Measurements from ENCODE around the gene DOCK9.

The DOCK9 gene

GRCh38 chr13:98966019-98966418, 11.8 kb downstream of the DOCK9 start:
- Histone ChIP-seq H3K27me3 (no peaks in the 10 kb centered on the region), H3K4me1 (peaks cover 0 to 35% (median 14%) of the 10 kb centered on the region in 4 donors), H3K36me3 (no peaks in the 10 kb centered on the region), H3K9me3 (no peaks in the 10 kb centered on the region), H3K4me3 (no peak overlapping the region), H3K27ac (no peak overlapping the region)
- intact Hi-C loops (cut with DNase I; ENCODE audit: low total_unique reads), result no loop called here
- no peak for DNase-seq
- TF ChIP-seq, protein P1, sequence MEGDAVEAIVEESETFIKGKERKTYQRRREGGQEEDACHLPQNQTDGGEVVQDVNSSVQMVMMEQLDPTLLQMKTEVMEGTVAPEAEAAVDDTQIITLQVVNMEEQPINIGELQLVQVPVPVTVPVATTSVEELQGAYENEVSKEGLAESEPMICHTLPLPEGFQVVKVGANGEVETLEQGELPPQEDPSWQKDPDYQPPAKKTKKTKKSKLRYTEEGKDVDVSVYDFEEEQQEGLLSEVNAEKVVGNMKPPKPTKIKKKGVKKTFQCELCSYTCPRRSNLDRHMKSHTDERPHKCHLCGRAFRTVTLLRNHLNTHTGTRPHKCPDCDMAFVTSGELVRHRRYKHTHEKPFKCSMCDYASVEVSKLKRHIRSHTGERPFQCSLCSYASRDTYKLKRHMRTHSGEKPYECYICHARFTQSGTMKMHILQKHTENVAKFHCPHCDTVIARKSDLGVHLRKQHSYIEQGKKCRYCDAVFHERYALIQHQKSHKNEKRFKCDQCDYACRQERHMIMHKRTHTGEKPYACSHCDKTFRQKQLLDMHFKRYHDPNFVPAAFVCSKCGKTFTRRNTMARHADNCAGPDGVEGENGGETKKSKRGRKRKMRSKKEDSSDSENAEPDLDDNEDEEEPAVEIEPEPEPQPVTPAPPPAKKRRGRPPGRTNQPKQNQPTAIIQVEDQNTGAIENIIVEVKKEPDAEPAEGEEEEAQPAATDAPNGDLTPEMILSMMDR (IDR thresholded peaks at IDR 0.05), result no peak

GRCh38 chr13:98965325-98965724, 12.5 kb downstream of the DOCK9 start:
- intact Hi-C loops (cut with DNase I; ENCODE audit: low total_unique reads), result no loop called here
- no peaks in the 10 kb centered on the region for H3K36me3 ChIP-seq
- no peak overlapping the region for H3K27ac ChIP-seq
- peaks cover 0 to 35% (median 12%) of the 10 kb centered on the region in 4 donors for H3K4me1 ChIP-seq
- no peak overlapping the region for H3K4me3 ChIP-seq
- no peaks in the 10 kb centered on the region for H3K9me3 ChIP-seq
- TF ChIP-seq, protein P1 (IDR thresholded peaks at IDR 0.05), result no peak
- H3K27me3 ChIP-seq, result no peaks in the 10 kb centered on the region
- no peak for DNase-seq

GRCh38 chr13:98963917-98964316, 13.9 kb downstream of the DOCK9 start:
- Histone ChIP-seq H3K36me3 (no peaks in the 10 kb centered on the region), H3K27ac (no peak overlapping the region), H3K9me3 (no peaks in the 10 kb centered on the region), H3K27me3 (no peaks in the 10 kb centered on the region), H3K4me3 (no peak overlapping the region), H3K4me1 (peaks cover 0 to 37% (median 7%) of the 10 kb centered on the region in 4 donors)
- DNase-seq, result no peak
- intact Hi-C loops (cut with DNase I; ENCODE audit: low total_unique reads), result no loop called here
- TF ChIP-seq, protein P1 (IDR thresholded peaks at IDR 0.05), result no peak

DNA sequence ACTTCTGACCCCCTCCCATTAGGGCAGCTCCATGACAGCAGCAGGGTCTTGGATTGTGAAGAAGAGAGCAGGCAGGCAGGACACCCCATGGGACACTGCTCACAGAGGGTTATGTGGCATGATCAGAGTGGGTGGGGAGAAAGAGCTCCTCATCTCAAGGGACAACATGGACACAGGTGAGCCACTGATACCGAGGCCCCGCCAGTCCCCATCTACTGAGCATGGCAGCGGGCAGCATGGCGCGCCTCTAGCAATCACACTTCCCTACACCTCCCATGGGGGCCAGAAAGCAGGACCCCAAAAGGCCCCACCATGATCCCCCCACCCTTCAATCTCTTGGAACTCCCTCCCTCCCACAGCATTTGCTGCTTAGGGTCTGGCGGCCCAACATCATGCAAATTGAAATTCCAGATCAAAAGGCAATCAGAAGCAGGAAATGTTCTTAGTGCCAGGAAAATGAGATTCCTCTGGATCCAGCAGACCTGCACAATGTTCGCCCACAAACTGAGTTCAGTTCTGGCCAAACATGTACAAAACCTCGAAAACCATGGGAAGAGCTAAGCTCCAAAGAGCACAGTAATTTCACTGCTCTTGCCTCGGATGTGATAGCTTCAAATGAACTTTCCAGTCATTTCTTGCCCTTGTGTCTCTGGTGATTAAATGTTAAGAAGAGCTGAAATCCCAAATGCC, 14.8 kb downstream of the DOCK9 start:
- Histone ChIP-seq H3K4me1 (peaks cover 0 to 37% (median 7%) of the 10 kb centered on the region in 4 donors), H3K9me3 (no peaks in the 10 kb centered on the region), H3K4me3 (no peak overlapping the region), H3K27ac (no peak overlapping the region), H3K36me3 (no peaks in the 10 kb centered on the region), H3K27me3 (no peaks in the 10 kb centered on the region)
- TF ChIP-seq, protein P1 (IDR thresholded peaks at IDR 0.05), result no peak
- DNase-seq, result no peak
- intact Hi-C loops (cut with DNase I; ENCODE audit: low total_unique reads), result no loop called here

DNA sequence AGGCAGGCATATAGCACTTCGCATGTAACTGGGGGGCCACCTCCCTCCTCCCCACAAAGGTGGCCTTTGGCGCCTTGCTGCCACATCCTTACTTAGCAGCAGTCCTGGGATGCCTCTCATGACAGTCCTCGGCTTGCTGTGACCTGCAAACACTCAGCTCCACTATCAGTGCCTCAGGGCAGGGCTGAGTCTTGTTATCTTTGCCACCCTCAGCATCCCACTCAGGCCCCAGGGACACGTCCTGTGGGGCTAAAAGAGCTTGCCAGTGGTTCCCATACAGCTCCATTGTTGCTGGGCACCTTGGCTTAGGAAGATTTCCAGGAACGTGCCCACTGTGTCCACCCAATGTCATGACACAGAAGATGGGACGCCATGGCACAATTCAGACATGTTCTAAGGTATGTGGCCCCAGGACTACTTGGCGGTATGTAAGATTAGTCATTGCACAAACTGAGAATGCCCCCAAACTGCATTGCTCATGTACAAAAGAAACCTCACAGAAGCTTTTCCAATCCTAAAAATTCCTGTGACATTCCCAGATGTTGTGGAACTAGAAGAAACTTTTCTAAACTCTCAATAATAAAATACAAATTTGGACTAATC, 16.3 kb downstream of the DOCK9 start:
- intact Hi-C loops (cut with DNase I; ENCODE audit: low total_unique reads), result no loop called here
- Histone ChIP-seq H3K36me3 (no peaks in the 10 kb centered on the region), H3K27ac (no peak overlapping the region), H3K4me3 (no peak overlapping the region), H3K4me1 (peaks cover 0 to 37% (median 7%) of the 10 kb centered on the region in 4 donors), H3K27me3 (no peaks in the 10 kb centered on the region), H3K9me3 (no peaks in the 10 kb centered on the region)
- TF ChIP-seq, protein P1 (IDR thresholded peaks at IDR 0.05), result no peak
- no peak for DNase-seq

All from tibial artery (tissue), 4 donors.